H54 (cell line): ENCODE data around the gene EMC8.
A peak's percentile ranks its signal among the peaks of the same experiment; 100 is the strongest.

Experiments
- DNase-seq: peaks from one replicate; pipeline ENCODE4 v3.0.0; 2011; ENCODE audit warnings: low spot score, mixed read lengths; ENCODE audit not compliant: insufficient read length
- FAIRE-seq: peaks from 3 replicates; lab custom pipeline; 2011; peaks lifted over from hg19 to GRCh38; lab: Jason Lieb, UNC
- POLR2A ChIP-seq: IDR thresholded peaks from 2 replicates; pipeline ENCODE4 v1.6.1; 2011; ENCODE audit warnings: low read depth, mild to moderate bottlenecking, low read length

The EMC8 gene

GRCh38 chr16:85757341-85757822 is 42.0 kb downstream of the EMC8 start:
- no peak for FAIRE-seq
- DNase-seq, result no peak
- TF ChIP-seq POLR2A, result no peak

GRCh38 chr16:85755929-85756768 is 43.2 kb downstream of the EMC8 start:
- FAIRE-seq (no peak), DNase-seq (no peak)
- TF ChIP-seq POLR2A, result no peak

- no peak for TF ChIP-seq POLR2A
- FAIRE-seq (no peak), DNase-seq (no peak)
Measured at GRCh38 chr16:85754413-85754812, 44.9 kb downstream of the EMC8 start.

DNA sequence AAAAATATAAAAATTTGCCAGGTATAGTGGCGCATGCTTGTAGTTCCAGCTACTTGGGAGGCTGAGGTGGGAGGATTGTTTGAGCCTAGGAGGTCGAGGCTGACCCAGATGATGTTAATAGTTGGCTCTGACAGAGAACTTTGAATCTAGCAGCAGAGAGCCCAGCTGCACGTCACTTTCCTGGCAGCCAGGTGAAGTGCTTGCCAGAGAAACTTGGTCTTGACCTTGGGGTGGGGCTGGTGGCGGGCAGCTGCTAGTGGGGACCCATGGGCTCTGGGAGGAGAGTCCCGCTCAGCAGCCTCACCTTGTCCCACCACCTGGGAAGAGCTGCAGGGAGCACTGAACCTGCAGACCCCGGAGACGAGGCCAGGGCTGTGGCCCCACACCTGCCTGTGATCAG is 45.4 kb downstream of the EMC8 start:
- FAIRE-seq, result no peak
- TF ChIP-seq POLR2A, result no peak
- no peak for DNase-seq

DNA sequence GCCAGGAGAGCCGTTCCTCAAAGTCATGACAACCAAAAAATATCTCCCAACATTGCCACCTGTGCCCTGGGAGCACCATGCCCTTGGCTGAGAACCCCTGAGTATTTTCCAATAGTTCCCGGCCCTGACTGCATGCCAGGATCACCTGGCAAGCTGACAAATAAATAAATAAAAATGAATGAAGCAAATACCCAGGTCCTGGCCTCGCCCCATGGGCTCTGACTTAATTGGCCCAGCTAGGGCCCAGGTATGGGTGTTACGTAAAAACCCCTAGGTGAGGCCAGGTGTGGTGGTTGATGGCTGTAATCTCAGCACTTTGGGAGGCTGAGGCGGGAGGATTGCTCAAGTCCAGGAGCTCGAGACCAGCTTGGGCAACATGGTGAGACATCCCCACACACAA is 45.8 kb downstream of the EMC8 start:
- no peak for TF ChIP-seq POLR2A
- DNase-seq (no peak), FAIRE-seq (no peak)

- FAIRE-seq (no peak), DNase-seq (no peak)
- TF ChIP-seq POLR2A, result no peak
Measured at GRCh38 chr16:85752511-85753420, 46.6 kb downstream of the EMC8 start.

GRCh38 chr16:85751698-85752501 is 47.4 kb downstream of the EMC8 start:
- DNase-seq (no peak), FAIRE-seq (no peak)
- no peak for TF ChIP-seq POLR2A

DNA sequence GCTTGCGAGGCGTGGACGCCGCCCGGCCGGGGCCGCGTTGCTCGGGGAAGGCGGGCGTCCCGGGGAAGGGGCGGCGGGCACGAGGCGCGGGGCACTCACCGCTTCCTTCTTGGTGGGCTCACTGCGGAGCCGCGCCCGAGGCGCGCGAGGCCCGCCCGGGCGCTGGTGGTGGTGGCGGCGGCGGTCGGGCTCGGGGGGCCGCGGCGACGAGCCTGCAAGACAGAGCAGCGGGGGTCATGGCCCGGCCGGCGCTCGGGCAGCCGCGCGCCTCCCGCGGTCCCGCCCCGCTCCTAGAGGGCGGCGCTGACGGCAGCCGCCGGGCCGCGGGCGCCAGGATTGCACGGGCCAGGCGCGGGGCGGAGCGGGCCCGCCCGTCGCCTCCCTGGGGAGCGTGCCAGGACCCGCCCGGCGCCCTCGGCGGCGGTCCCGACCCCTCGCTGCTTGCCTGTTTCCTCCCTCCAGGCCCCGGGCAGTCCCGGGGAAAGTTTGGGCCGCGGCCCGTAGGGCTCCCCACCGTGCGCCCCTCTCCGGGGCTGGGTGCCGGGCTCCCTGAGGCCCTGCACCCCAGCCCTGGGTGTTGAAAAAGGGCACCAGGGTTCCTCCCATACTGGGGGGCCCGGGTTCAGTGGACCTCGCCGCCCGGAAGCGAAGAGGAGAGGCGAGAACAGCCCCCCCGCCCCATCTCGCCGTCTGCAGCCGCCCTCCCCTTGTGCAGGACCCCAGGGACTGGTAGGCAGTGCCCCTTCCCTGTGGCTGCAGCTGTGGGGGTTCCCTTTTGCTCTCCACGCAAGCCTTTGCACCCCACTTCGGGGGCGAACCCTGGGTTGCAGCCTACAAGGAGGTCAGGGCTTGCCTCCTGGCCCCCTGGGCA is 48.3 kb downstream of the EMC8 start, which contains the start of gene C16orf74:
C16orf74 (minus strand) TSS at position 270 of the 871 bp plus-strand sequence. CDS start 15,879 bp downstream, outside the sequence.
- 0 out of 2 replicates have a peak, but pooled peaks have one; percentile 27 for TF ChIP-seq POLR2A
- FAIRE-seq (no peak), DNase-seq (peak; percentile 82)

GRCh38 chr16:85750146-85750826 is 49.1 kb downstream of the EMC8 start:
- no peak for TF ChIP-seq POLR2A
- no peak for DNase-seq
- no peak for FAIRE-seq

DNA sequence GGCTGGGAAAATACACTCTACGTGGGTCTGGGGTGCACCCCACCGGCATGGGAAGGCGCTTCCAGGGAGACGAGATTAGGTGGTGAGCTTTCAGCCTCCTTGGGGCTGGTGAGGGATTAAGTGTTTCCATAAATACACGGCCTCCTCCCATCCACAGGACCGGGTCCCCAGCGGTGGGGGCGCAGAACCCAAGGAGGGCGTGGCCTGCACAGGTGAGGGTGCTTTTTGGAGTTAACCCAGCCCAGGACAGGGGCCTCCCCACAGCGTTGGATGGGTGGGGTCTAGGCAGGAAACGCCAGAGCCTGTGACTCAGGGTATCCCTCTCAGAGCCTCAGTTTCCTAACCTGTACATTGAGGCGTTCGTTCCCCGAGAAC is 49.6 kb downstream of the EMC8 start:
- no peak for FAIRE-seq
- no peak for TF ChIP-seq POLR2A
- DNase-seq, result no peak

DNA sequence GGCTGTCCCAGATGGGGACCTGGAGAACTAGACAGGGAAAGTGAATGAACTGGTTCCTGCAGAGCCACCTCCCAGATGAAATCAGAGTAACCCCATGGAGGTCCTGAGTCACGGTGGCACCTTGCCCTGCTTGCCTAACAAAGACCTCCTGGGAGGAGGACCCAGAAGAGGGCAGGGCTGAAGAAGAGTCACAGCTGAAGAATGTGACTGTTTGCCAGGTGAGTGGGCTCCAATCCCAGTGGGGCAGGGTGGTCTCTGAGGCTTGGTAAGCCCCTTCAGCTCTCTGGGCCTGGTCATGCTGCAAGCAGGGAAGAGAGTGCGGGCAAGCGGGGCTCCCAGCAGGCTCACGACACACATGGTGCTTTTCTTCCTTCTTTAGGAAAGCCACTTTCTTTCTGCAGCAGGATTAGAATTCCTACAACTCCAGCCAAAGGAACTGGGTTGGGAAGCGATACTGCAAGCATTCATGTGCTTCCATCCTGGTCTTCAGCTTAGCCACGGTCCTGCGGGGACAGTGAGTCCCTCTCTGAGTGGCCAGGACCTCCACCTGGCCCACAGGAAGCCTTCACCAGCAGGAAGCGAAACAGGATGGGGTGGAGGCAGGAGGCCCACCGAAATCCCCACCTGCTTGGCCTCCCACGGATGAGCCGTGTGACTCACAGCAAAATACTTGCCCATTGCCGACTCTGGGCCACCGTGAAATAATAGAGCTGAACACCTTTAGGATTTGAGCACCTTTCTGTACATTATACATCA is 52.7 kb downstream of the EMC8 start:
- DNase-seq (peak; percentile 87), FAIRE-seq (peak; percentile 57)
- no peak for TF ChIP-seq POLR2A
